Stimulated activated CD8-positive, alpha-beta memory T cell treated with anti-CD3 and anti-CD28 coated beads, Interleukin-15, amount 100 ng/mL, for 24 hours (primary cell): ENCODE results near the gene CHD9NB.
"Not testable (repeated sequence)": the region's sequence is repeated elsewhere in the genome, so short reads cannot be mapped to it uniquely, and the experiment has no call there.

Source experiments
- DNase-seq: peaks from one replicate; pipeline ENCODE4 v3.0.0-alpha.2; 2020; ENCODE audit warnings: low read depth

Gene CHD9NB

DNA sequence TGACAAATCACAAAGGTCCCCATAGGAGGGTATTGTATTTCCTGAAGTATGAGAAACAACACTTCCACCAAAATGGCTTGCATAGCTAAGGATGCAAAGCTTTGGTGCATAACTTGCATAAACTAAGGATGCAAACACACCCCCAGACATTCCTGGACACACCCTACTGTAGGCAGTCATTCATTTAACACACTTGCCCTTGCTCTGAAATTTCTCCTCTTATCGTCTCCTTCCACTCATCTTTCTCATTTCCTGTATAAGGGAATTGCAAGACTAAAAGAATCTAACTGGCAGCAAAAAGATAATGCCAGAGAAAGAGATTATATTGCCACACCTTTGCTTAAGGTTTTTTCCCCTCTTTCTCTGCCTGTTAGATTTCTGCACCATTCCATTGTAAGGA lies 30.4 kb upstream of the CHD9NB start:
- no peak for DNase-seq

DNA sequence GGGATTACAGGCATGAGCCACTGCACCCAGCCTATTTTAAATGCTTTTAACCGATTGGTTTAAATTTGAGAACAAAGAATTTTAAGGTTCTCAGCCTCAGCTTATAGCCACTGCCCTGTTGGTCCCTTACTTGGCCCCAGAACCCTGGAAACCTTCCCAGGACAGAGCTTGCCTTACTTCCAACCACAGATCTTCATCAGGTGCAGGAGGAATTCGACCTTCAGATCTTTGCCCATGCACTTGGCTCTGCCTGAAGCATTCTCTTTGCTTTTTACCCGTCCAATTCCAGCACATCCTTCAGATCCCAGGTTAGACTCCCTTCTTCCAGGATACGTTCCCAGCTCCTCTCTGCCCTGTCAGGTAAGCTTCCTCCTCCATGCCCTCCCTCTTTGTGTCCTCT lies 29.8 kb upstream of the CHD9NB start:
- no peak for DNase-seq

DNA sequence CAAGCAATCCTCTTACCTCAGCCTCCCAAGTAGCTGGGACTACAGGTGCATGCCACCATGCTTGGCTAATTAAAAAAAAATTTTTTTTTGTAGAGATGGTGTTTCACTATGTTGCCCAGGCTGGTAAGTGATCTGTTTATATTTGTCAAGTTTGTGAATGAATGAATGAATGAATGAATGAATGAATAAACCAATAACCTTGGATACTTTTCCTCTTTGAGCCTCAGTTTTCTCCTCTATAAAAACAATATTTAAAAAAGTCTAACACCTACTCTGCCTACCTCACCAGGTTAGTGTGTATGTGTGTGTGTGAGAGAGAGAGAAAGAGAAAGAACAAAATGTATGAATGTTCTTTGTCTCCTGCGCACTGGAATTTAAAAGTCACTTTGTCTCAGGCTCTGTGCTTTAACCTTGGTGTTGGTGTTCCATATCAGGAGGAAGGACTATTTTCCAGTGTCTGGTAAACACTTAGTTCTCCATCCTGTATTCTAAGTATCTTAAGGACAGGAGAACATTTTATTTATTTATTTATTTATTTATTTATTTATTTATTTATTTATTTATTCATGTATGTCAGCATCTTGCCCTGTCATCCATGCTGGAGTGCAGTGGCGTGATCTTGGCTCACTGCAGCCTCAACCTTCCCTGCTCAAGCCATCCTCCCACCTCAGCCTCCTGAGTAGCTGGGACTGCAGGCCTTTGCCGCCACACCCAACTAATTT lies 29.1 kb upstream of the CHD9NB start:
- no peak for DNase-seq

DNA sequence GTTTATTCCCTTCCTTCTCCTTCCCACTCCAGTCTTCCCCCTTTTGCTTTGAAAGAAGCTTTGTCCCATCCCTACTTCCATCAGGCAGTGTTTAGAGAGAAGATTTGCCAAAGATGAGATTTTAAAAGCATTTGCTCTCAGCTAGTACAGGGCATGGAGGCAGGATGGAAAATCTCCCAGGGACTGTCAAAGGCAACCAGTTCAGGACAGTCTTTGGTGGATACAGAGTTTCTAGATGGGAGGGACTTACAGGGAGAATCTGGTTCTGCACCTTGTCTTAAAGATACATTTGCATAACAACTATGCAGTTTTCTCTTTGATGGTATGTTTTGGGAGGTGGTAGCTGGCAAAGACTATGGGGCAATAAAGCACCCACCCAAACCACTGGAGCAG lies 28.3 kb upstream of the CHD9NB start:
- no peak for DNase-seq

DNA sequence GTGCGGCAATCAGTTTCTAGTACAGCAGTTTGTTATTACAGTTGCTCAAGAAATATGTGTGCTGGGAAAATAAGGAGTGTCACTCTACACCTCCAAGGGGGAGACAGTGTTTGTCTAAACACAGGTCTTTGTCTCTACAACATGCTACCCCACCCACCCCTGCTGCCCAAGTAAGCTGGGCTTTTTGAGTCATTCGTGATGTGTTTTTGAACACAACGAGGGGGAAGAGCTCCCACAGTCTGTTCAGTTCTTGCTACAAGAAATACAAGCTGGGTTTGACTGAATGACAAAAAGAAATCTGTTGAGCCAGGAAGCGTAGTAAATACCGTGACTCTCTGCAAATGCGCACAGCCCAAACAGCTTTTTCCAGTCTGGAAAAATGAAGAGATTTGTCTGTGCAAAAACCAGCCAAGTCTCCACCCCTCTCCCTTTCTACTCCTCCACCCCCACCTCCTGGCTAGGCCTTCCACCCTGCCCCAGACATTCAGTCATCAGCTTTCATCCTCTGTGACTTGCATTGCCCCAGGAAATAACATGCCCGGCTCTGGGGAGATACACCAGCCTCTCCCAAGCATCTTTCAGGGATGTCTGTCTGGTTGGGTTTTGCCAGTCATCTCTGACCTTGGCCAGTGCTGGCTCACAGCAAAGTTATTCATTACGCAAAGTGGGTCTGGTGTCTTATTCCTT lies 27.8 kb upstream of the CHD9NB start:
- no peak for DNase-seq

DNA sequence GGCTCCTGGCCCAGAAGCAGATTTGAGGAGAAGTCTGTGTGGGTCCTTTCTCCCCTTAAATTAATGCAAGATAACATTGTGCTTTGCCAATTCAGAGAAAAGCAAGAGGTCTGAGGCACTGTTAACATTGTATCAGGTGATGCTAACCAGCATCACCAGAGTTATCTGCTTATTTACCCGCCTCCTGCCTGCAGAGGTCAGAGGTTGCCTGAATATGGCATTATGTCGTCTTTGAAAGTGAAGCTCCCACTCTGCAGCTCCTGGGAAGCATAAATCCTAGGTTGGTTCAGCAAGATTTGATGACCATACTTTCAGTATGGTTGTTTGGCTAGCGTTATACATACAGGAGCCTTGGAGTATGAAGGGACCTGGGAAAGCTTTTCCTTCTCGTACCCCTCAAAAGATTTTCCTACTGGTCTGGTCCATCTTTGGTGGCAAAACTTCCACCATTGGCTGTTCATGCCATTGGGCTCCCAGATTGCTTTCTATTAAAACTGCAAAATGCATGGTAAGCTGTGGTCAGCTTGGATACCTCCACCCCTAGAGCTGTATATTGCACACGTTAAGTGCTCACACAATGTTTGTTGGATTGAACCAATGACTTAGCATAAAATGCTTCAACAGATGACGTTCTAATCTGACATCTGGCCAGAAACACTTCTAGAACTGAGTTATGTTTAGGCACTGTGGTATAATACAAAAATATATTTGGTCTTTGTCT lies 26.2 kb upstream of the CHD9NB start:
- no peak for DNase-seq

DNA sequence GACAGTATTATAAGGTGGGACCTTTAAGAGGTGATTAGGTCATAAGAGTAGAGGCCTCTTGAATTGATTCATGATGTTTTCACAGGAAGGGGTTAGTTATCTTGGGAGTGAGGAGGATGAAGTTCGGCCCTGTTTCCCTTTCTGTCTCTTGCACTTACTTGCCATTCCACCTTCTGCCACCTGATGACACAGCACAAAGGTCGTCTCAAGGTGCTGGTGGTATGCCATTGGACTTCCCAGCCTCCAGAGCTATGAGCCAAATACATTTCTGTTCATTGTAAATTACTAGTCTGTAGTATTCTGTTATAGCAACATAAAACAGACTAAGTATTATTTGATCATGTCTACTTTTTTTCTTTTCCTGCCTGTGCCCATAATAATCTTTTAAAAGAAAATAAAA lies 25.6 kb upstream of the CHD9NB start:
- DNase-seq: no peak

DNA sequence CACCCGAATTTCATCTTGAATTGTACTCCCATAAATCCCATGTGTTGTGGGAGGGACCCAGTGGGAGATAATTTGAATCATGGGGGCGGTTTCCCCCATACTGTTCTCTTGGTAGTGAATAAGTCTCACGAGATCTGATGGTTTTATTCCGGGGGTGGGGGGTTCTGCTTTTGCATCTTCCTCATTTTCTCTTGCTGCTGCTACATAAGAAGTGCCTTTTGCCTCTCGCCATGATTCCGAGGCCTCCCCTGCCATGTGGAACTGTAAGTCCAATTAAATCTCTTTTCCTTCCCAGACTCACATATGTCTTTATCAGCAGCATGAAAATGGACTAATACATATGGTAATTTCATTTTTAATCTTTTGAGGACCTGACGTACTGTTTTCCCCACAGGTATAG lies 22.8 kb upstream of the CHD9NB start:
- not testable (repeated sequence) for DNase-seq

DNA sequence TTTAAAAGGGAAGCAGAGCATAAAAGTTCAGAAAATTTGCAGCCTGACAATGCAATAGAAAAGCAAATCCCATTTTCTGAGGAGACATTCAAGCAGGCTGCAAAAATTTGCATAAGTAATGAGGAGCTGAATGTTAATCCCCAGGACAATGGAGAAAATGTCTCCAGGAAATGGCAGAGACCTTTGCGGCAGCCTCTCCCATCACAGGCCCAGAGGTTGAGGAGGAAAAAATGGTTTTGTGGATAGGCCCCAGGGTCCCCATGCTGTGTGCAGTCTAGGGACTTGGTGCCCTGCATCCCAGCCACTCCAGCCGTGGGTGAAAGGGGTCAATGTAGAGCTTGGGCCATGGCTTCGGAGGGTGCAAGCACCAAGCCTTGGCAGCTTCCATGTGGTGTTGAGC lies 21.6 kb upstream of the CHD9NB start:
- DNase-seq: not testable (repeated sequence)

DNA sequence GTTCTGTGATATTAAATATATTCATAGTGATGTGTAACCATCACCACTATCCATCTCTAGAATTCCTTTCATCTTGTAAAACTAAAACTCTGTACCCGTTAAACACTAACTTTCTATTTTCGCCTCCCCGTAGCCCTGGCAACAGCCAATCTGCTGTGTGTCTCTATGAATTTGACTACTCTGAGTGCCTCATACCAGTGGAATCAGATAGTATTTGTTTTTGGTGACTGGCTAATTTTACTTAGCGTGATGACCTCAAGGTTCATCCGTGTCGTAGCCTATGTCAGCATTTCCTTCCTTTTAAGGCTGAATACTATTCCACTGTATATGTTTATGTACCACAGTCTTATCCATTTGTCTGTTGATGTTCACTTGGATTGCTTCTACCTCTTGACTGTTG lies 20.3 kb upstream of the CHD9NB start:
- no peak for DNase-seq

DNA sequence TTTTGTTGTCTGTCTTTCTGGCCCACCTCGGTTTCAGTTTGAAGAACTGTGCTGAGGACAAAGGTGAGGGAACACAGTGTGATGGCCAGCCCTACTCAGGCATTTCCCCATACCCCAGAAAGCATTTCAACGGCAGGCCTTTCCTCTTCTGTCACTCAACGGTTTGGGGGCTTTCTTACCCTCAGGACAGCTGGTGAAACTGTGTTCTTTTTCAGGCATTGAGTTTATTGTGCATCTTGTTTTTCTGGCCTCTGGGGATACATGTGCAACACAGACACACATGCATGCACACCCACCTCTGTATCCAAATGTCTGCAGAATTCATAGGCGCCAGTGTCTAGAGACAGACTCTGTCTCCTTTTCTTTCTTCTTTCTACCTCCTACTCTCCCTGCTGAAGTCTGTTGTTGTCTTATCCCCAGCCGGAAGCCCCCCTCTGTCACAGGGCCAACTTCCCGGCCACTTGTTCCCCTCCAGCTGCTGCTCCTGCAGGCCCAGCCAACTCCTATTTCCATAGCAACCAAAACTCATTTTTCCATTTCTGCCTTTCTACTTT lies 19.1 kb upstream of the CHD9NB start:
- DNase-seq: no peak

DNA sequence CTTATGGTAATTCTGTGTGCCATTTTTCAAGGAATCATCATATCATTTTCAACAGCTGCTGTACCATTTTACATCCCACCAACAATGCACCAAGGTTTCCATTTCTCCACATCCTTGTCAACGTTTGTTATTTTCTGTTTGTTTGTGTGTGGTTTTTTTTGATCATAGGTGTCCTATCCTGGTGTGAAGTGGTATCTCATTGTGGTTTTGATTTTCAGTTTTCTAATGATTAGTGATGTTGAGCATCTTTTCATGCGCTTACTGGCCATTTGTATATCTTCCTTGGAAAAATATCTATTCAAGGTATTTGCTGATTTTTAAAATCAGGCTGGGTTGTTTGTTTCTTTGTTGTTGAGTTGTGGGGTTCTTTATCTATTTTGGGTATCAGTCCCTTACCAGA lies 17.1 kb upstream of the CHD9NB start:
- no peak for DNase-seq

DNA sequence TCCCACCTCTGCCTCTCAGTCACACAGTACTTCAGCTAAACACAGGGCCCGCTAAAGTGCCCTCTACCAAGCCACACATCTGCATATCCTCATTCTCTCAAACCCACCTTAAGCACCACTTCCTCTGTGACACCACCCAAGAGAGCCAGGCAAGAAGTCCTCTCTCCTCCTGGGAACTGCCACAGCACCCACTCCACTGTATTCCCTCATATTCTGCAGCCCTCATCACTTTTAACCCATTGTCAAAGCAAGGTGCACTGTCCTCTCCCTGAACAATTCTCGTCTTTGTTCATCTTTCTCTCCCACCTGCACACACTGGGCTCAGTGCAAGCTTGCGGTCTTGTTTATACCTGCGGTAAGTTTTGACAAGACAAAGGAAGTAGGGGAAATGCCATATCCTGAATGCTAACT lies 15.7 kb upstream of the CHD9NB start:
- no peak for DNase-seq

DNA sequence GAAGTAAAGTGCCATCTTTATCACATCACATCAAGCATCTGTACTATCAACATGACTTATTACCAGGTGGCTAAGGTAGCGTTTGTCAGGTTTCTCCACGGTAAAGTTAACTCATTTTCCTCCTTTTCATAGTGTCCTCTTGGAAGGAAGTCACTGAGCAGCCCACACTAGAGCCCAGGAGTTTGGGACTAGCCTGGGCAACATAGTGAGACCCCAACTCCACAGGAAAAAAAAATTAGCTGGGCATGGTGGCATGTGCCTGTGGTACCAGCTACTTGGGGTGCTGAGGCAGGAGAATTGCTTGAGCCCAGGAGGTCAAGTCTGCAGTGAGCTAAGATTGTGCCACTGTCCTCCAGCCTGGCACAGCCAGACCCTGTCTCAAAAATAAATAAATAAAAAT lies 15.0 kb upstream of the CHD9NB start:
- DNase-seq: no peak

DNA sequence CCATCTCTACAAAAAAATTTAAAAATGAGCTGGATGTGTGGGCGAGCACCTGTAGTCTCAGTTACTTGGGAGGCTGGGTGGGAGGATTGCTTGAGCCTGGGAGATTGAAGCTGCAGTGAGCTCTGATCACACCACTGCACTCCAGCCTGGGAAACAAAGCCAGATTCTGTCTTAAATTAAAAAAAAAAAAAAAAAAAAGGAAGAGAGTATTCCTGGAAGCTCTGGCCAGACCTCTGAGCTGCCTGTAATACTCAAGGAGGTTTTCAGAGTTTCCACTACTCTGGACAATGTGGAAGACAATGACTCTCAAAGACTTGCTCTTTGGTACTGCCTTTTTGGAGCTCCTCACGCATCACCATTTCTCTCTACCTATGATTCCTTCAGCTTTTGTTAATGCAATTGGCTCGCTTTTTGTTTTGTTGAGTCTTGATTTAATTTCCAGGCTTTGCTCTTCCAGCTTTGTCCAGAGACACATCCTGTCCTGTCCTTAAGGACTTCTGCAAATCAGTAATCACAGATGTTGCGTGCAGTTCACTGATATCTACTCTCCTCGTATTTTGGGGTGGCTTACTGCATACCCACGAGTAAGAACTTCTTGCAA lies 12.9 kb upstream of the CHD9NB start:
- no peak for DNase-seq

DNA sequence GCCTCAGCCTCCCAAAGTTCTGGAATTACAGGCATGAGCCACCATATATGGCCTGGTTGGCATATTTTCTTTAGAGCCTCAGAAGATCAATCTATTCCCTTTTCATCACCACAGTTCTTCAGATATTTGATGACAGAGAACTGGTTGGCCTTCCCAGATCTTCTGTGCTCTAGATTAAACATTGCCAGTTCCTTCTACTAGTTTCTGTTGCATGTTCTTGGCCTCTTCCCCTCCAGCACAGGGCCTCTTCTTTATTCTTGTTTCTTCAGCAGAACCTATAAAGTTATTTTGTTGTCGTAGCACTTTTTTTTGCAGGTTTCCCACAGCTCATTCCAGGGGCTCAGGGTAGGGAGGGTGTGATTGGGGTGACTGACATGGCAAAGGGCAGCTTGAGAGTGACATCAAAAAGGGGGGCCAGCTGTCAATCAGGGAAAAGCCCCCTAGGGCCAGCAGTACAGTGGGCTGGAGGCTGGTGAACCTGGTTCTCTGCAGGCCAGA lies 11.4 kb upstream of the CHD9NB start:
- DNase-seq: no peak

DNA sequence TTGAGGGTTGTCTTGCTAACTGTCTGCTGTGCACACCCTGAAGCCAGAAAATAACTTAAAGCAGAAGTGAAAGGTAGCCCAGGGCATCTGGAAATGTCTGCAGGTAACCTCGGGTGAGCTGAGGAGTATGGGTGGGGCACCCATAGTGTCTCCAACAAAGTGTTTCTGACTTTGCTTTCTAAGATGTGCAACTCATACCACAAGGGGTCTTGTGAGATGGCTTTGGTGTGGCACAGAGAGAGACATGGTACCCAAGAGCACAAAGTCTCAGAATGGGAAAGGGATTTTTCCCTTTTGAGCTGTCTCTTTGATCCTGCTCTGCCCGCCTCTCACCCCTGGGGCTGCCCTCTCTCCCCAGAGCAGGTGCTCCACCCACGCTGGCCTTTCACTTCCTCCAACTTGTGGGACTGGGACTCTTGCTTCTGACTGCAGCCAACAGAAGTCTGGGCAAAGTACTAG lies 9.0 kb upstream of the CHD9NB start:
- no peak for DNase-seq

DNA sequence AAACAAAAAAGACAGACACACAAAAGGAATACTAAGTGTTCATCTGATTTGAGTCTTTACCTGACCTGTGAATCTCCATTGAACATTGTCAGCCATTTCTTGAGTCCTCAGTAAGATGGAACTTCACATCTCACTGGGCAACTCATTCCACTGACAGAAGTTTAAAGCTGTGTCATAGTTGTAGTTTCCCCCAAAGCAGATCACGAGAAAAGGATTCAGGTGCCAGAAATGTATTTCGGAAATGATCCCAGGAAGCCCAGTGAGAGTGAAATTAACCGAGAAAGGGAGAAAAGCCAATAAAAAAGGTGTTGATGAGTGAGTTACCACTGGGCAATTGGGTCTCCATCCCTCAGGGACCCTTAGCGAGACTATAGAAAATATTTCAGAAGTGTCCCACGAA lies 8.6 kb upstream of the CHD9NB start:
- no peak for DNase-seq

DNA sequence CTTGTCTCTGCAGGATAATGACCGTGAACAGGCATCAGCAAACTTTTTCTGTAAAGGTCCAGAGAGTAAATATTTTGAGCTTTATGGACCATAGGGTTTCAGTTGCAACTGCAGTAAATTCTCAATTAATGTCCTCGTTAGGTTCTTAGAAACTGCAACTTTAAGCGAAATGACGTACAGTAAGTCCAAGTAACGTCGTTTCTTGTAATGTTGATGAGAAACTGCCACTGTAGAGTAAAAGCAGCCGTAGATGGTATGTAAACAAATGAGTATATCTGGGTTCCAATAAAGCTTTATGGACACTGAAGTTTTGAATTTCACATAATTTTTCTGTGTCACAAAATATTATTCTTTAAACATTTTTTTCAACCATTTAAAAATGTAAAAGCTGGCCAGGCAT lies 7.0 kb upstream of the CHD9NB start:
- DNase-seq: no peak

DNA sequence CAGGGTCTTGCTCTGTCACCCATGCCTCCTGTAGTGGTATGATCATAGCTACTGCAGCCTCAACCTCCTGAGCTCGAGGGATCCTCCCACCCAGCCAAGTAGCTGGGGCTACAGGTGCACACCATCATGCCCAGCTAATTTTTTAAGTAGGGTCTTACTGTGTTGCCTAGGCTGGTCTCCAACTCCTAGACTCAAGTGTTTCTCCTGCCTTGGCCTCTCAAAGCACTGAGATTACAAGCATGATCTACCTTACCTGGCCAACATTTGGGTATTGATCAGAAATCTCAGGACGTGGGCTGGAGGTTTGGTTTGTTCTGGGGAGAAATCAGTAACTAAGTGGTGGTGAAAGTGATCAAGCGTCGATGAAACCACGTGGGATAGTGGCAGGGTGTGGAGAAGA lies 6.2 kb upstream of the CHD9NB start:
- no peak for DNase-seq

DNA sequence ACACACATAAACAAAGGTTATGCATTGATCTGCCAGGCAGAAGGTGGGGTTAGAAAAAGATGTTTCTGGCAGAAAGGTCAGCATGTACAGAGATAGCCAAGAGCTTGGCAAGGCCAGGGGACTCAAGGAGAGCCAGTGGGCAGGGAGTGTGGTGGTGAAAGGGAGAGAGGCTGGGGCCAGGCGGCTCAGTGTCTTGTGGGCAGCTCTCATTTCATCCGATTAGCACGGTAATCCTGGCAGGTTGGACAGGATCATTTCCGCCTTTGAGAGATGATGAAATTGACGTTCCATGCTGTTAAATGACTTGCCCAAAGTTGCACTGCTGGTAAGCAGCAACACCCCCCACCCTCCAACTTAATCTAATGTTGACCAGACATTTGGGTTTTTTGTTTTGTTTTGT lies 5.7 kb upstream of the CHD9NB start:
- DNase-seq: no peak

DNA sequence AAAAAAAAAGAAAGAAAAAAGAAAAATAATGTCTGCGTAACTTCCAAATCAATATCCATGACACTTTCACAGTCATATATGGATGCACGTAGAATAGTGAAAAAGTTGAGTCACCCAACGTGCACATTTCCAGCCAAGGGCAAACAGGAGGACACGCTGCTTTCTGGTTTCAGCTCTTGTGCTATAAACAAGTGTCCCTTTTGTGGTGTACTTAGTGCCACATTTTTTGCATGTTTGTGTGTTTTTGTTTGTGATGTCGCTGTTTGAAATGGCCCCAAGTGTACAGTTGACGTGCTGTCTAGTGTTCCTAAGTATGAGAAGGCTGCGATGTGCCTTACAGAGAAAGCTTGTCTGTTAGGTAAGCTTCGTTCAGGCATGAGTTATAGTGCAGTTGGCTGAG lies 5.0 kb upstream of the CHD9NB start:
- no peak for DNase-seq
